Muscle of leg (tissue), 11 donors: Measurements from ENCODE around the gene CUEDC2. TPM values are rescaled to one million over a fixed set of nuclear protein-coding genes. Genes with fewer than 3 reads are reported as not detected.

Experiments
- DNase-seq: peaks from one replicate; pipeline ENCODE4 v3.0.0; 2013
- H3K27ac ChIP-seq: one replicate; pipeline ENCODE4 v1.5.1; 2013; ENCODE audit warnings: mild to moderate bottlenecking, low read length, control low read depth
- H3K27me3 ChIP-seq: one replicate; pipeline ENCODE4 v1.6.1; 2013; ENCODE audit warnings: low read length; ENCODE audit not compliant: control insufficient read depth, insufficient read depth
- H3K36me3 ChIP-seq: one replicate; pipeline ENCODE4 v1.6.1; 2013; ENCODE audit warnings: low read length; ENCODE audit not compliant: control insufficient read depth, insufficient read depth
- H3K4me1 ChIP-seq: one replicate; pipeline ENCODE4 v1.6.1; 2013; ENCODE audit warnings: low read length; ENCODE audit not compliant: control insufficient read depth, insufficient read depth
- H3K4me3 ChIP-seq: one replicate; pipeline ENCODE4 v1.5.1; 2013; ENCODE audit warnings: low read length, control low read depth
- H3K9me3 ChIP-seq: replicated peaks from 2 replicates; pipeline ENCODE4 v1.6.1; 2013; ENCODE audit warnings: low read depth, low read length; ENCODE audit not compliant: control insufficient read depth
- WGBS: methylation state at CpG from one replicate; pipeline ENCODE4 v1.1.5; 2013; ENCODE audit warnings: missing lambda C conversion rate; ENCODE audit not compliant: insufficient coverage; 5-methylcytosine and 5-hydroxymethylcytosine counted together
- polyA plus RNA-seq, 8 donors: library from polyadenylated mRNA; unstranded; fragments of 120-200 nt; gene quantifications; one replicate each; pipeline versions ENCODE4 v1.2.1 to v1.2.3, GENCODE V29; 2013; ENCODE audit warnings: inconsistent platforms in 1 of 8, low replicate concordance in 1 of 8; ENCODE audit not compliant: insufficient read length in 8 of 8, insufficient read depth in 1 of 8
- total RNA-seq: library from RNA; stranded (reverse); fragments of 120-200 nt; gene quantifications from one replicate; pipeline ENCODE4 v1.2.4, GENCODE V29; 2013

The CUEDC2 gene
- total and polyA plus RNA-seq, 9 donors: 44.9 to 65.3 (median 61.9) TPM

GRCh38 chr10:102396730-102397151, 35.6 kb downstream of the CUEDC2 start:
- no peak overlapping the region for H3K4me3 ChIP-seq
- peak overlapping the region; percentile 95 for H3K27ac ChIP-seq
- H3K4me1 ChIP-seq: peaks cover 41% of the 10 kb centered on the region

GRCh38 chr10:102396317-102396650, 36.1 kb downstream of the CUEDC2 start:
- WGBS: 51% methylated on average over 3 of the region's 4 CpGs
- Histone ChIP-seq H3K9me3 (no peaks in the 10 kb centered on the region), H3K4me1 (peaks cover 41% of the 10 kb centered on the region)

More at GRCh38 chr10:102396730-102397151, 35.6 kb downstream of the CUEDC2 start:
- DNase-seq: no peak
- no peaks in the 10 kb centered on the region for H3K9me3 ChIP-seq
- H3K27me3 ChIP-seq: no peaks in the 10 kb centered on the region
- peaks cover 40% of the 10 kb centered on the region for H3K36me3 ChIP-seq
- 87% methylated on average over 9 of the region's 12 CpGs for WGBS

GRCh38 chr10:102395400-102396316, 36.7 kb downstream of the CUEDC2 start, which contains the start of gene NFKB2:
NFKB2 (plus strand) TSS chr10:102395705; CDS start chr10:102395960, 255 bp downstream.
- peaks cover 29% of the 10 kb centered on the region for H3K36me3 ChIP-seq
- H3K9me3 ChIP-seq: no peaks in the 10 kb centered on the region
- peak within 1 kb of the TSS; percentile 87 for H3K4me3 ChIP-seq
- 0% methylated on average over 26 of the region's 42 CpGs for WGBS
- peaks cover 41% of the 10 kb centered on the region for H3K4me1 ChIP-seq
- H3K27ac ChIP-seq: peak within 1 kb of the TSS; percentile 95
- DNase-seq: peak; percentile 97
- H3K27me3 ChIP-seq: peaks cover 3% of the 10 kb centered on the region

More at GRCh38 chr10:102396317-102396650, 36.1 kb downstream of the CUEDC2 start:
- Histone ChIP-seq H3K27me3 (no peaks in the 10 kb centered on the region), H3K36me3 (peaks cover 36% of the 10 kb centered on the region), H3K27ac (peak overlapping the region; percentile 95), H3K4me3 (peak overlapping the region; percentile 87)
- DNase-seq: no peak

GRCh38 chr10:102394801-102395399, 37.5 kb downstream of the CUEDC2 start:
- Histone ChIP-seq H3K9me3 (no peaks in the 10 kb centered on the region), H3K27me3 (peaks cover 3% of the 10 kb centered on the region), H3K36me3 (peaks cover 22% of the 10 kb centered on the region), H3K4me1 (peaks cover 38% of the 10 kb centered on the region), H3K4me3 (peak overlapping the region; percentile 87), H3K27ac (peak overlapping the region; percentile 95)
- no peak for DNase-seq
- 2% methylated on average over 18 of the region's 35 CpGs for WGBS

- Histone ChIP-seq H3K9me3 (no peaks in the 10 kb centered on the region), H3K4me3 (peak overlapping the region; percentile 87), H3K27me3 (peaks cover 3% of the 10 kb centered on the region), H3K27ac (peak overlapping the region; percentile 95), H3K4me1 (peaks cover 34% of the 10 kb centered on the region), H3K36me3 (peaks cover 19% of the 10 kb centered on the region)
- WGBS: under 1% methylated on average over 67 of the region's 71 CpGs
- peak; percentile 97 for DNase-seq
These were observed 38.1 kb downstream of the CUEDC2 start for GRCh38 chr10:102394079-102394800.

GRCh38 chr10:102393411-102394078, 38.8 kb downstream of the CUEDC2 start:
- WGBS: 19% methylated on average over 22 of the region's 30 CpGs
- Histone ChIP-seq H3K27me3 (peaks cover 3% of the 10 kb centered on the region), H3K27ac (peak overlapping the region; percentile 95), H3K36me3 (peaks cover 18% of the 10 kb centered on the region), H3K9me3 (no peaks in the 10 kb centered on the region), H3K4me1 (peaks cover 27% of the 10 kb centered on the region), H3K4me3 (peak overlapping the region; percentile 87)
- DNase-seq: no peak

- H3K27me3 ChIP-seq: peaks cover 3% of the 10 kb centered on the region
- H3K27ac ChIP-seq: no peak overlapping the region
- no peak overlapping the region for H3K4me3 ChIP-seq
- WGBS: 86% methylated on average over 3 of the region's 5 CpGs
- peaks cover 27% of the 10 kb centered on the region for H3K4me1 ChIP-seq
- peaks cover 6% of the 10 kb centered on the region for H3K36me3 ChIP-seq
- no peak for DNase-seq
- H3K9me3 ChIP-seq: no peaks in the 10 kb centered on the region
These were observed 40.1 kb downstream of the CUEDC2 start for GRCh38 chr10:102392306-102392705.

GRCh38 chr10:102389894-102390293, 42.5 kb downstream of the CUEDC2 start:
- Histone ChIP-seq H3K4me1 (peaks cover 13% of the 10 kb centered on the region), H3K27ac (no peak overlapping the region), H3K9me3 (no peaks in the 10 kb centered on the region), H3K27me3 (peaks cover 3% of the 10 kb centered on the region), H3K36me3 (no peaks in the 10 kb centered on the region), H3K4me3 (no peak overlapping the region)
- WGBS: 100% methylated on average over 1 of the region's 3 CpGs
- no peak for DNase-seq

- Histone ChIP-seq H3K9me3 (no peaks in the 10 kb centered on the region), H3K4me1 (peaks cover 2% of the 10 kb centered on the region), H3K27ac (no peak overlapping the region), H3K4me3 (no peak overlapping the region), H3K36me3 (peaks cover 42% of the 10 kb centered on the region), H3K27me3 (no peaks in the 10 kb centered on the region)
- 90% methylated on average over 1 of the region's 4 CpGs for WGBS
- DNase-seq: no peak
These were observed 47.6 kb downstream of the CUEDC2 start for GRCh38 chr10:102384606-102385429.
